Gastrocnemius medialis (tissue), 4 donors: ENCODE results near the gene DMAC1. TPM values are rescaled to one million over a fixed set of nuclear protein-coding genes. Genes with fewer than 3 reads are reported as not detected.
A peak's percentile ranks its signal among the peaks of the same experiment; 100 is the strongest.

ENCODE experiments used
- ATAC-seq, 2 donors: fragments of 150-250 bp; one replicate each; pipeline ENCODE4 v1.9.1; 2016
- DNase-seq, 2 donors: peaks; one replicate each; pipeline ENCODE4 v3.0.0-alpha.2; 2019
- H3K27ac ChIP-seq, 4 donors: fragments of 200-600 bp; sonication (generic); 1 replicate in 1 of 4; 2 replicates in 3 of 4; pipeline ENCODE4 v1.5.1; 2016 to 2018; ENCODE audit warnings: mild to moderate bottlenecking in 2 of 4, moderate library complexity in 1 of 4
- H3K27me3 ChIP-seq, 3 donors: fragments of 200-600 bp; sonication (generic) in 2 of 3; 1 replicate in 1 of 3; 2 replicates in 2 of 3; pipeline versions ENCODE4 v1.5.1 to v1.6.0; 2016 to 2019; ENCODE audit warnings: mild to moderate bottlenecking in 1 of 3, moderate library complexity in 1 of 3
- H3K36me3 ChIP-seq, 2 donors: fragments of 200-600 bp; sonication (generic) in 1 of 2; one replicate each; pipeline ENCODE4 v1.5.1; 2017 to 2018
- H3K4me1 ChIP-seq, 2 donors: fragments of 200-600 bp; sonication (generic) in 1 of 2; one replicate each; pipeline ENCODE4 v1.5.1; 2016 to 2017; ENCODE audit warnings: mild to moderate bottlenecking in 2 of 2
- H3K4me3 ChIP-seq, 4 donors: fragments of 200-600 bp; sonication (generic) in 3 of 4; 1 replicate in 1 of 4; 2 replicates in 3 of 4; pipeline ENCODE4 v1.5.1; 2016 to 2019; ENCODE audit warnings: mild to moderate bottlenecking in 2 of 4
- H3K9me3 ChIP-seq, 3 donors: fragments of 200-600 bp; sonication (generic) in 2 of 3; 1 replicate in 1 of 3; 2 replicates in 2 of 3; pipeline ENCODE4 v1.5.1; 2016 to 2019
- CTCF ChIP-seq, 5 experiments: fragments of 450-650 bp in 3 of 5; fragments of 200-600 bp in 2 of 5; sonication (generic) in 2 of 5; IDR thresholded peaks in 4 of 5; conservative IDR thresholded peaks in 1 of 5; 1 replicate in 4 of 5; 2 replicates in 1 of 5; pipeline ENCODE4 v1.5.1; 2016 to 2019; ENCODE audit warnings: antibody characterized with exemption in 5 of 5, mild to moderate bottlenecking in 3 of 5, moderate library complexity in 3 of 5
- POLR2A ChIP-seq, 2 donors: fragments of 450-650 bp; IDR thresholded peaks; one replicate each; pipeline ENCODE4 v1.6.1; 2017; ENCODE audit warnings: antibody characterized with exemption in 2 of 2, mild to moderate bottlenecking in 2 of 2, moderate library complexity in 2 of 2
- in situ Hi-C, 4 donors: fragments of 200-750 bp; cut with MboI; loops; one replicate each; pipeline versions ENCODE4 v1.15.0 to v1.8.0; 2017; ENCODE audit warnings: low sequenced_read_pairs in 4 of 4
- intact Hi-C: fragments of 100-400 bp; cut with DNase I; formaldehyde crosslinking; loops from one replicate; pipeline ENCODE4 v1.15.1; 2023; ENCODE audit warnings: low total_unique reads
- total RNA-seq, 4 donors: library from RNA; depleted of rRNA; stranded (reverse); fragments of >200 nt; gene quantifications; one replicate each; pipeline versions ENCODE4 v1.1.0 to v1.2.3, GENCODE V29; 2016

Gene DMAC1
- total RNA-seq = 10 to 100 TPM; 15.6 to 23.4 (median 21.2) TPM

DNA sequence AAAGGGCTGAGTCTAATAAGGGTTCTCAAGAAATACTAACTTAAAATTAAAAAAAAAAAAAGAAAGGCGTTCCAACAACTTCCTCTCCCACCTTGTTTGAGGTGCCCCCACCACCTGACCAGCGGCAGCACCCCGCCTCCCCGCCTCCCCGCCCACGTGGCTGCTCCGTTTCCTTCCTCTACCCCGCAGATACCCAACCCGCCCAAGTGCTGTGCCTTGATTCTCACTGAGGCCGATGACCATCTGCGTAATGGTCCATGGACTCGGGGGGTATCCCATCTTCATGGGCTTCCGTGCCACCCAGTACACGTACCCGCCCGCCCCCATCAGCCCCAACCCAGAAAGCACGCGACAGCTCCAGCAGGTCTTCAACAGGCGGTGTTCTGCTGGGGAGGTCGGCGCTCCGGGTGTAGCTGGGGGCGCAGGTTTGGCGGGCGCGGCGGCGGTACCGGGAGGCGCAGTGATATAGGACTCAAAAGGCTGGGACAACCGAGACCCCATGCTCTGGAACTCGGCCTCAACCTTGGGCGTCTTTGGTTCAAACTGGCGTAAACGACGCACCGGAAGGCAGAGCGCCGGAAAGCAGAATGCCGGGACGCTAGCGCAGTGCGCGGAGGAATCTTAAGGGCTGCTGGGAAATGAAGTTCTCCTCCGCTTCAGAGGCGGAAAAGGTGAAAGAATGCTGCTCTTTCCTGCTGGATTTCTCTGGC, at the start of gene DMAC1:
DMAC1 (minus strand) TSS at position 545 of the 710 bp plus-strand sequence; CDS start at position 501, 44 bp downstream.
- Histone ChIP-seq H3K9me3 (no peaks in the 10 kb centered on the region), H3K27ac (peak within 1 kb of the TSS; percentile 92 to 96 (median 94)), H3K4me3 (peak within 1 kb of the TSS; percentile 83 to 97 (median 90)), H3K36me3 (peaks cover 0 to 29% of the 10 kb centered on the region in 2 donors), H3K4me1 (peaks cover 14% of the 10 kb centered on the region in 2 donors), H3K27me3 (no peaks in the 10 kb centered on the region)
- intact Hi-C loops (loop anchor here (10.0 kb wide), 1 partner anchor 1115 kb away; no protein-coding TSS in a partner anchor), in situ Hi-C loops (loop anchor here in 1 of 4 donors (25.0 kb wide), 1 partner anchor 112 kb away; no protein-coding TSS in a partner anchor)
- peak; percentile 96 to 98 for ATAC-seq
- TF ChIP-seq POLR2A (IDR thresholded peaks at IDR 0.05) (peak in 1 of 2 donors; percentile 40), CTCF (IDR thresholded peaks at IDR 0.05 in 4 of 5, conservative IDR thresholded peaks at IDR 0.05 in 1 of 5) (no peak)
- DNase-seq = peak; percentile 57 to 66

GRCh38 chr9:7849362-7849761, 49.8 kb upstream of the DMAC1 start:
- no peaks in the 10 kb centered on the region for H3K4me1 ChIP-seq
- H3K36me3 ChIP-seq = no peaks in the 10 kb centered on the region
- no peaks in the 10 kb centered on the region for H3K27me3 ChIP-seq
- in situ Hi-C loops = no loop called here
- DNase-seq (no peak), ATAC-seq (no peak)
- TF ChIP-seq CTCF (IDR thresholded peaks at IDR 0.05 in 4 of 5, conservative IDR thresholded peaks at IDR 0.05 in 1 of 5) = no peak
- intact Hi-C loops = no loop called here
- H3K4me3 ChIP-seq = no peak overlapping the region
- H3K9me3 ChIP-seq = no peaks in the 10 kb centered on the region
- no peak overlapping the region for H3K27ac ChIP-seq

DNA sequence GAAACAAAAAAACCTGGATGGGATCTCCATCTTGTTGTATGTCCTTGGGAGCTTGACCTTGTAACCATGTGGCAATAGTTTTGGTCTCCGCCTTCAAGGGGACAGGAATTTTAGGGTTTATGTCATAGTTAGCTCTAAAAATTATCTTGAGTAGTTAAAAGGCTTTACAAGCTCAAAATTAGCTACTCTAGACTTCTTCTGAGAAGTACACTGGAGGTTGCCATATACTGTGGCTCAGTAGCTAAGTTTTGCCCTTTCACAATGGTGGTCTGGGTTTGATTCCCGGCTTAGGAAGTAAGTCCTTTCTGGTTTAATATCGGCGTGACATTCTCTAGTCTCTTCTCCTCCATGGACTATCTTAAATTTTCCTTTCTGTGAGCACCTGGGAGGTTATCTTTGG, 48.9 kb upstream of the DMAC1 start:
- no peak for TF ChIP-seq POLR2A (IDR thresholded peaks at IDR 0.05)
- no peak for TF ChIP-seq CTCF (IDR thresholded peaks at IDR 0.05 in 4 of 5, conservative IDR thresholded peaks at IDR 0.05 in 1 of 5)
- H3K4me1 ChIP-seq = no peaks in the 10 kb centered on the region
- in situ Hi-C loops (no loop called here), intact Hi-C loops (no loop called here)
- no peak for DNase-seq
- ATAC-seq = no peak
- H3K36me3 ChIP-seq = no peaks in the 10 kb centered on the region
- H3K4me3 ChIP-seq = no peak overlapping the region
- H3K27ac ChIP-seq = no peak overlapping the region
- H3K9me3 ChIP-seq = no peaks in the 10 kb centered on the region
- H3K27me3 ChIP-seq = no peaks in the 10 kb centered on the region

GRCh38 chr9:7844242-7844641, 44.7 kb upstream of the DMAC1 start:
- H3K27me3 ChIP-seq = no peaks in the 10 kb centered on the region
- H3K36me3 ChIP-seq = no peaks in the 10 kb centered on the region
- intact Hi-C loops = no loop called here
- ATAC-seq = no peak
- in situ Hi-C loops = no loop called here
- DNase-seq = no peak
- TF ChIP-seq CTCF (IDR thresholded peaks at IDR 0.05 in 4 of 5, conservative IDR thresholded peaks at IDR 0.05 in 1 of 5) (no peak), POLR2A (IDR thresholded peaks at IDR 0.05) (no peak)
- H3K27ac ChIP-seq = no peak overlapping the region
- no peak overlapping the region for H3K4me3 ChIP-seq
- H3K4me1 ChIP-seq = no peaks in the 10 kb centered on the region
- H3K9me3 ChIP-seq = no peaks in the 10 kb centered on the region
